Activated T-helper 1 cell treated with anti-CD3 and anti-CD28 coated beads, Interleukin-2, amount 50 U/mL, for 16 hours (primary cell): ENCODE data around the gene FUOM.
"Not testable (repeated sequence)": the region's sequence is repeated elsewhere in the genome, so short reads cannot be mapped to it uniquely, and the experiment has no call there.

Source experiments
- DNase-seq, 2 donors: peaks; one replicate each; pipeline ENCODE4 v3.0.0-alpha.2; 2020; ENCODE audit warnings: low read depth in 1 of 2, low spot score in 1 of 2

FUOM gene

GRCh38 chr10:133388973-133389818 is 31.4 kb upstream of the FUOM start:
- no peak for DNase-seq

- no peak for DNase-seq
Measured at GRCh38 chr10:133388236-133388972, 30.6 kb upstream of the FUOM start.

GRCh38 chr10:133386951-133387350 is 29.1 kb upstream of the FUOM start:
- not testable (repeated sequence) for DNase-seq

GRCh38 chr10:133385214-133385613 is 27.4 kb upstream of the FUOM start:
- DNase-seq: no peak

- no peak for DNase-seq
Measured at GRCh38 chr10:133384071-133384470, 26.3 kb upstream of the FUOM start.

GRCh38 chr10:133383551-133383950 is 25.7 kb upstream of the FUOM start:
- DNase-seq: no peak

GRCh38 chr10:133381036-133381435 is 23.2 kb upstream of the FUOM start:
- DNase-seq: no peak

GRCh38 chr10:133379801-133380666 is 22.2 kb upstream of the FUOM start:
- no peak for DNase-seq

- DNase-seq: peak in 1 of 2 donors; percentile 40
Measured at GRCh38 chr10:133379152-133379800, 21.5 kb upstream of the FUOM start, which contains the start of gene PAOX. Gene PAOX (plus strand): TSS chr10:133379262. CDS start chr10:133379317, 55 bp downstream.

- DNase-seq: peak; percentile 30 to 37
Measured at GRCh38 chr10:133378251-133379096, 20.7 kb upstream of the FUOM start.

- DNase-seq: no peak
Measured at GRCh38 chr10:133377818-133378250, 20.0 kb upstream of the FUOM start.

GRCh38 chr10:133377025-133377817 is 19.4 kb upstream of the FUOM start:
- DNase-seq: no peak

GRCh38 chr10:133376183-133376582 is 18.4 kb upstream of the FUOM start:
- not testable (repeated sequence) for DNase-seq

- no peak for DNase-seq
Measured at GRCh38 chr10:133375357-133376115, 17.7 kb upstream of the FUOM start.

GRCh38 chr10:133373174-133374090 is 15.6 kb upstream of the FUOM start, which contains the start of gene ECHS1:
Gene ECHS1 (minus strand): TSS chr10:133373354. CDS start chr10:133373333, 21 bp downstream.
- DNase-seq: peak; percentile 80 to 87

- DNase-seq: no peak
Measured at GRCh38 chr10:133372507-133372906, 14.7 kb upstream of the FUOM start.
